ENCODE data around the gene CFAP46. TPM values are rescaled to one million over a fixed set of nuclear protein-coding genes. Genes with fewer than 3 reads are reported as not detected.
"Not testable (repeated sequence)": the region's sequence is repeated elsewhere in the genome, so short reads cannot be mapped to it uniquely, and the experiment has no call there.

CFAP46 gene
- total and polyA plus RNA-seq, 9 donors = 0.50 to 22.4 (median 1.6) TPM; not detected in 1

DNA sequence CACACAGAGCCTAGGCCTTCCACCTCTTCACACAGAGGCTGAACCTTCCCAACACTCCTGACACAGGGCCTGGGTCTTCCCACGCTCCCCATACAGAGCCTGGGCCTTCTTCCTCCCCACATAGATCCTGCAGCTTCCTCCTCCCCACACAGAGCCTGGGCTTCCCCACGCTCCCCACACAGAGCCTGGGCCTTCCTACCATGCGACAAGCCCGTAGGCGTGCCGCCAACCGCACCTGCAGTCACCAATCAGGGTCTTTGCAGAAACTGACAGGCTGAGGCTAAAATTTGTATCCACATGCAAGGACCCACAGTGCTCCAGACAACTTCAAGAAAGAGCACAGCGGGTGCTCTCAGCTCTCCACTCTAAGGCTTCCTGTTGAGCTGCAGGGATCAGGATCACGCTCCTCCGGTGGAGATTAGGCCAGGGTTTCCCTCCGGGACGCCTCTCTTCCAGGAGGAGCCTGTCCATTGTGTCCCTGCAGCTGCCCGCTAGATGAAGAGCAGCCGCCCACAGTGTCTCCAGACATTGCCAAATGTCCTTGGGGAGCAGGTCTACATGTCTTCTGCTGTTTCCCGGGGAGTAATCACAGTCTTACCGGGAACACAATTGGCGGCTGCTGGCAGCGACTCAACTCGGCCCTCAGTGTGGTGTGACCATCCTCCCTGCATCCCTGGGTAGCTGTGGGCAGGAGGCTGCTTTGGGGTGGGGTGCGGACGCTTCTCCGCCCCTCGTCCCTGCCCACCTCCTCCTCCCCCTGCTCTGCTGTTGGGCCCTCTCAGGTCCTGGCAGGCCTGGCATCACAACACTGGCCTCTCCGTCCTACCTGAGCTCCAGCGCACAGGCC is 9.7 kb downstream of the CFAP46 start:
- TF ChIP-seq EP300 (IDR thresholded peaks at IDR 0.05) (no peak), POLR2A (IDR thresholded peaks at IDR 0.05) (no peak)
- TF ChIP-seq, protein P1, sequence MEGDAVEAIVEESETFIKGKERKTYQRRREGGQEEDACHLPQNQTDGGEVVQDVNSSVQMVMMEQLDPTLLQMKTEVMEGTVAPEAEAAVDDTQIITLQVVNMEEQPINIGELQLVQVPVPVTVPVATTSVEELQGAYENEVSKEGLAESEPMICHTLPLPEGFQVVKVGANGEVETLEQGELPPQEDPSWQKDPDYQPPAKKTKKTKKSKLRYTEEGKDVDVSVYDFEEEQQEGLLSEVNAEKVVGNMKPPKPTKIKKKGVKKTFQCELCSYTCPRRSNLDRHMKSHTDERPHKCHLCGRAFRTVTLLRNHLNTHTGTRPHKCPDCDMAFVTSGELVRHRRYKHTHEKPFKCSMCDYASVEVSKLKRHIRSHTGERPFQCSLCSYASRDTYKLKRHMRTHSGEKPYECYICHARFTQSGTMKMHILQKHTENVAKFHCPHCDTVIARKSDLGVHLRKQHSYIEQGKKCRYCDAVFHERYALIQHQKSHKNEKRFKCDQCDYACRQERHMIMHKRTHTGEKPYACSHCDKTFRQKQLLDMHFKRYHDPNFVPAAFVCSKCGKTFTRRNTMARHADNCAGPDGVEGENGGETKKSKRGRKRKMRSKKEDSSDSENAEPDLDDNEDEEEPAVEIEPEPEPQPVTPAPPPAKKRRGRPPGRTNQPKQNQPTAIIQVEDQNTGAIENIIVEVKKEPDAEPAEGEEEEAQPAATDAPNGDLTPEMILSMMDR (IDR thresholded peaks at IDR 0.05) = no peak
- 84 to 88% (median 85%) methylated on average over 25 of the region's 25 CpGs for WGBS, 3 donors
- intact Hi-C loops (cut with DNase I) = no loop called here
- no peaks in the 10 kb centered on the region for H3K36me3 ChIP-seq
- DNase-seq = no peak
- H3K4me3 ChIP-seq = no peak overlapping the region
- H3K4me1 ChIP-seq (ENCODE audit: insufficient read depth) = no peaks in the 10 kb centered on the region
- H3K27ac ChIP-seq = no peak overlapping the region
- H3K9me3 ChIP-seq = no peaks in the 10 kb centered on the region
- no peaks in the 10 kb centered on the region for H3K27me3 ChIP-seq

- intact Hi-C loops (cut with DNase I) = not testable (repeated sequence)
- 71 to 74% (median 73%) methylated on average over 6 of the region's 6 CpGs for WGBS, 3 donors
Observed at GRCh38 chr10:132931258-132932250, 10.8 kb downstream of the CFAP46 start.

DNA sequence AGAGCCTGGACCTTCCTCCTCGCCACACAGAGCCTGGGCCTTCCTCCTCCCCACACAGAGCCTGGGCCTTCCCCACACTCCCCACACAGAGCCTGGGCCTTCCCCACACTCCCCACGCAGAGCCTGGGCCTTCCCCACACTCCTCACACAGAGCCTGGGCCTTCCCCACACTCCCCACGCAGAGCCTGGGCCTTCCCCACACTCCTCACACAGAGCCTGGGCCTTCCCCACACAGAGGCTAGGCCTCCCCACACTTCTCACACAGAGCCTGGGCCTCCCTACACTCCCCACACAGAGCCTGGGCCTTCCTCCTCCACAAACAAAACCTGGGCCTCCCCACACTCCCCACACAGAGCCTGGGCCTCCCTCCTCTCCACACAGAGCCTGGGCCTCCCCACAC is 11.7 kb downstream of the CFAP46 start:
- H3K36me3 ChIP-seq; intact Hi-C loops (cut with DNase I); H3K27me3 ChIP-seq; H3K9me3 ChIP-seq; DNase-seq; H3K27ac ChIP-seq; H3K4me1 ChIP-seq (ENCODE audit: insufficient read depth); H3K4me3 ChIP-seq: not testable (repeated sequence)
- 33 to 67% (median 60%) methylated on average over 1 to 2 of the region's 3 CpGs for WGBS, 3 donors

More at GRCh38 chr10:132931258-132932250, 10.8 kb downstream of the CFAP46 start:
- H3K27me3 ChIP-seq; H3K4me3 ChIP-seq; H3K36me3 ChIP-seq; H3K27ac ChIP-seq; DNase-seq; H3K9me3 ChIP-seq; H3K4me1 ChIP-seq (ENCODE audit: insufficient read depth): not testable (repeated sequence)

DNA sequence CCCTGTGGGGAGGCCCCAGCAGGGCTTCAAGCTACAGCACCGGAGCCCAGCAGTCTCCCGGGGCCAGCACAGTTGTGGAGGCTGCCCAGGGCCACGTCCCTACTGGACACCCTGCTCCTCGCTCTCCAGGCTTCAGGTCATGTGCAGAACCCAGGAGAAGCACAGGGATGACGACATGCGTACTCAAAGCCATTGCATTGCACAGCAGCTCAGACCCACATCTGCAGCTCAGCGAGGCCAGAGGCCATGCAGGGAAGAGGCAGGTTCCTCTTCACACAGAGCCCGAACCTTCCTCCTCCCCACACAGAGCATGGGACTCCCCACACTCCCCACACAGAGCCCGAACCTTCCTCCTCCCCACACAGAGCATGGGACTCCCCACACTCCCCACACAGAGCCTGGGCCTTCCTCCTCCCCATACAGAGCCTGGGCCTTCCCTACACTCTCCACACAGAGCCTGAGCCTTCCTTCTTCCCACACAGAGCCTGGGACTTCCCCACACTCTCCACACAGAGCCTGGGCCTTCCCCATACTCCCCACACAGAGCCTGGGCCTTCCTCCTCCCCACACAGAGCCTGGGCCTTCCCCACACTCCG is 12.3 kb downstream of the CFAP46 start:
- TF ChIP-seq, protein P1 (IDR thresholded peaks at IDR 0.05) = no peak
- no peak for TF ChIP-seq EP300 (IDR thresholded peaks at IDR 0.05)
- no peak for TF ChIP-seq POLR2A (IDR thresholded peaks at IDR 0.05)
- Histone ChIP-seq H3K27me3 (no peaks in the 10 kb centered on the region), H3K4me3 (no peak overlapping the region), H3K4me1 (ENCODE audit: insufficient read depth) (no peaks in the 10 kb centered on the region), H3K27ac (no peak overlapping the region), H3K9me3 (no peaks in the 10 kb centered on the region), H3K36me3 (no peaks in the 10 kb centered on the region)
- 81 to 84% (median 81%) methylated on average over 10 of the region's 10 CpGs for WGBS, 3 donors
- DNase-seq = no peak
- intact Hi-C loops (cut with DNase I) = no loop called here

DNA sequence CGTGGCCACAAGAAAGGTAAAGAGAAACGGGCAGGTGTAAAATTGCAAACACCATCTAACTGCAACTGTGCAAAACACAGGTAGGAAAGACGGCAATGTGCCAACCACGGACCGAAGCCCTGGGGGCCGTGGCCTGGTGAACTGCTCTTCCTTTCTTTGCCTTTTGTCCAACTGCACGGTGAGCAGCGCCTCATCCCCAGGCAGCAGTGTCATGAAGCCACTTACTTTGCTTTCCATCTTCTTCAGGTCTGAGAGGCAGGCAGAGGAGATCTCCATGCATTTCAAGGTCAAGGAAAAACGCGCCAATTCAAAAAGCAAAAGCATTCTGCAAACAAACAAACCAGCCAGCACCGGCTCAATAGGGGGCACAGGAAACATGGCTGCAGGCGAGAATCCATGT is 12.9 kb downstream of the CFAP46 start:
- Histone ChIP-seq H3K27me3 (no peaks in the 10 kb centered on the region), H3K4me1 (ENCODE audit: insufficient read depth) (no peaks in the 10 kb centered on the region), H3K27ac (no peak overlapping the region), H3K4me3 (no peak overlapping the region), H3K9me3 (no peaks in the 10 kb centered on the region), H3K36me3 (no peaks in the 10 kb centered on the region)
- TF ChIP-seq, protein P1 (IDR thresholded peaks at IDR 0.05) = no peak
- TF ChIP-seq POLR2A (IDR thresholded peaks at IDR 0.05) (no peak), EP300 (IDR thresholded peaks at IDR 0.05) (no peak)
- 72 to 75% (median 73%) methylated on average over 12 of the region's 12 CpGs for WGBS, 3 donors
- intact Hi-C loops (cut with DNase I) = no loop called here
- no peak for DNase-seq

Measured in ovary (tissue), 9 donors.